GM15510 (cell line): ENCODE data around the gene NCAPH2.

Experiments used
- POLR2A ChIP-seq: IDR thresholded peaks from 3 replicates; pipeline ENCODE4 v1.6.1; 2011; ENCODE audit warnings: borderline replicate concordance; ENCODE audit not compliant: insufficient read length; ENCODE audit errors: extremely low read depth

Gene NCAPH2

DNA sequence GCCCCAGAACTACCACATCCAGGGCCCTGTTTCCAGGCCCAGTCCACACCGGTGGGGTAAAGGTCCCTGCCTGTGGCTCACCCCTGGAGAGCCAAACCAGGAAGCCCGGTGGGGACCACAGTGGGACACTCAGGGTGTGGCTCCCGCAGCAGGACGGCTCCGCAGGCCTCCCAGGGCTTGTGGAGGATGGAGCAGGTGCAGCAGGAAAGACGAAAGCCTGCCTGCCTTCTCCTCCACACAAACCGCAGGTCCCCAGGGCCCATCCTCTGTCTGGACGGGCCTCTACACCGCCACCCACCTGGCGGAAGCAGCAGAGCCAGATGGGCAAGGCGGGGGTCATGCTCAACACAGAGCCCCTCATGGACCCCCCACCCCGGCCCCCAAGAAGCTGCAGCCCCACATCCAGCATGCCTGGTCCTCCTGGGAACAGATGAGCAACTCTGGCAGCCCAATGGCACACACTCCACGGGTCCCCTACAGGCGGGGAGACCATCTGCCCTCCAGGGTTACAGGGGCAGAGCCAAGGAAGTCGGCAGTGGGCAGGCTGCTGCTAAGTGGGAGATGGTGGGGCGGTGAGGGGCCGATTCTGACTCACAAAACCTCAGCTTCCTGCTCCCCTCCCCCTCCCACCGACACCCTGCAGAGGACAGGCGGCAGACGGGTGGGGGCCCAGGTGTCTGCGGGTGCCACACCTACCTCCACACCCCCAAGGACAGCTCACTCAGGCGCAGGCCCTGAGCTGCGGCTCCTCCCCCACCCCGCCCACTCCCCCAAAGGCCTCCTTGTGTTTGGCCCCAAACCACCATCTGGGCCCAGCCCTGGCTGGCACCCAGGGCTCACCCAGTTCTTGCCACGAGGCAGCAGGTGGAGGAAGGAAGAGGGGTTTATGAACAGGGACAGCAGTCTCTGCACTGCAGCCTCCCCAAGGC is 38.4 kb upstream of the NCAPH2 start:
- TF ChIP-seq POLR2A = peak; percentile 35

DNA sequence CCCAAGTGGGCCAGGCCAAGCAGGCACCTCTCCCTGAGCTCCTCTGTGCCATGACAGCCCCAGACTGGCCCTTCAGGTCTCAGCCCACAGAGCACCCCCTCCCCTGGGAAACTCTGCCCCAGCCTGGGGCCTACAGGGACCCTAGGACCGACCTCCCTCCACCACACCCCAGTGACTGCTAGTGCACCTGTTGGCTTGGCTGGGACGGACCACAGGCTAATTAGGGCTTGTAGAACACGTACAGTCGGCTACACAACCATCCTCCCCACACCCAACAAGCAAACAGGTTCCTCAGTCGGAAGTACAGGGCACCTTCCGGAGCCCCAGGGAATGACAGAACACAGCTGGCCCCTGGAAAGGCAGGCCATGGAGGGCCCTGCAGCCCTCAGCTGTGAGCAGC is 37.5 kb upstream of the NCAPH2 start:
- TF ChIP-seq POLR2A = no peak

DNA sequence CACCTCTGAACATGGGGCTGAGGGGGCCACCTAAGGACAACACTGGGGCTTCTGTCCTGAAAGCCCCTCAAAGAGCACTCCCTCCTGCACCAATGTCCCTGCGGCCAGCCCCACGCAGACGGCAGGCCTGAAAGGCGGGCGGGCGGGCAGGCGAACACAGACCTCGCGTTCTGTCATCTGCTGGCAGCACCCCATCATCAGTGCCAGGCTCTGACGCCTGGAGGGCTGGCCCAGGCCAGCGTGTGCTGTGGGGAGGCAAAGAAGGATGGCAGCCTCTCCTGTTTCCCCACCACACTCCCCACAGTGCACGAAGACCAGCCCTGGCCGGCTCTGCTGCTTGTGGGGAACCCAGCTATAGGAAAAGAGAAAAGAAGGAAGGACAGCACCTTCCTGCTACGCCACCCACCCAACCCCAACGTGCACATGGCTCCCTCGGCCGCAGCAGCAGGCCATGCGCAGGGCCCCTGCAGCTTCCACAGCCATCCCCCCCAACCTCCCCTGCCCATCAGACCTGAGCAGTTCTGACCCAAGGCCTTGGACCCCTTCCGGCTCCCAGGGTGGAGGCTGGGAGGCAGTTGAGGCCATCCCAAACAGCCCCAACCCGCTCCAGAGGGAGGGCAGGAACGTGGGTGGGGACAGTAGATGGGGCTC is 36.7 kb upstream of the NCAPH2 start:
- TF ChIP-seq POLR2A = no peak

- TF ChIP-seq POLR2A = no peak
Observed at GRCh38 chr22:50471962-50472361, 36.1 kb upstream of the NCAPH2 start.

GRCh38 chr22:50473088-50473487 is 34.9 kb upstream of the NCAPH2 start:
- no peak for TF ChIP-seq POLR2A

DNA sequence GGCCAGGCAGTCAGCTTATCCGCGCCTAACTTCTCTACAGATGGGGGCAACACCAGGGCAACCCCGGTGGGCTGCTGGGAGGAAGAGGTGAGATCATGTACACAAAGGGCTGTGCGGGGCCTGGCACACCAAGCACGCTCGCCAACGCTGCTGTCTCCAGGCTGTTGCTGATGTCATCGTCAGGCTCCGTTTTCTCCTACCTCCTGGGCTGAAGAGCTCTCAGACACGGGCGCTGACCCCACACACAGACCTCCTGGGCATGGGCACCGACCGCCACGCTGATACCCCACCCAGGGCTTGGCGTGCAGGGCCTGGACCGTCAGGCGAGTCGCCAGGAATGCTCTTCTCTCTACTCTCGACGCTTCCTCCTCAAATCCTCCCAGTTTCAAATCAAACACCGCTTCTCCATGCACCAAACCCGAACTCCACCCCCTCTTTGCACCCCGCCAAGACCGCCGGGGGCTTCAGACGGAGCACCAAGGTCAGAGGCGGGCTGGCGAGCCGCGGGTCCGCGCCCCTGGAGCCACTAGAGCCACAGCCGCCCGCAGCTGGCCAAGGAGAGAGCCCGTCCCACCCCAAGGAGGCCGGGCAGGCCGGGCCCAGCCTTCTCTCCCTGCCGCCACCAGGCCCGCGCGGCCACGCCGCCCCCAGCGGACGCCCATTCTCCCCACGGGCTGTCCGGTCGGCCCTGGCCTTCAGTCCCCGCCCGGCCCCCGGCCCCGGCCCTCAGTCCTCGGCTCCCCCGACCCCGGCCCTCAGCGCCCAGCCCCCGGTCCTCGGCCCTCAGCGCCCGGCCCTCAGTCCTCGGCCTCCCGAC is 34.0 kb upstream of the NCAPH2 start:
- TF ChIP-seq POLR2A = no peak

DNA sequence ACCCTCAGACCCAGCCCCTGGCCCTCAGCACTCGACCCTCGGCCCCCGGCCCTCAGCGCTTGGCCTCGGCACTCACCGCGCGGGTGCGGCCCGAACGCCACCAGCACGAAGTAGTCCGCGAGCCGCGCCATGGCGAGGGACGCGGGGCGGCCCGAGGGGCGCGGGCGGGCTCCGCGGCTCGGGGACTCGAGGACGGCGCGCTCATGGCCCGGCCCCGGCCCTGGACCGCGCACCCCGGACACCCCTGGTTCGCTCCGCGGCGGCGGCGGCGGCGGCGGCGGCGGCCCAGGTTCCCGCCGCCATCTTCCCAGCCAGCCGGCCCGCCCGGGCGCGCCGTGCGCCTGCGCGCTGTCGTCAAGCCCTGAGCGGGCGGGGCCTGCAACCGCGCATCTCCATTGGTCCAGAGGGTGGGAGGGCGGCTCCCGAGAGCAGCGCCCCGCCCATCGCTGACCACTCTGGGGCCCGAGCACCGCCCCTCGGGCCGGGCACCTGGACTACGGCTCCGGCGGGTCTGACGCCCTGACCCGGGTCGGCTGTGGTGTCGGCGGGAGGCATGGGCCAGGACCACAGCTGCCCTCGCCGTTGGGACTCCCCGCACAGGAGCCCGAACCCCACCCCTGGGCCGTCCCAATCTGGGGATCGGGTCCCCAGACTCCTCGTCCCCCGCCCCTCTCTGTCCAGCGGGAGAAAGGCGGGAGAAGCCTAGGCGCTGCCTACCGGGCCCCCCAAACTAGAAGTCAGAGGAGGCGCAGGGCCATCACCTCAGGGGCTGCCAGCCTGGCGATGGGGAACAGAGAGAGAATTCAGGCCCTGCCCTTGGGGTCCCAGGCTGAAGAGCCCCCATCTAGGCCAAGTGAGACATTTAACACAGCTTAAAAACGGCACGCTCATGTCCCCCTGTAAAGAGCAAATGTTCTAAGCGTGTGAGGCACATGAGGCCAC is 33.0 kb upstream of the NCAPH2 start, which contains the start of gene SBF1:
Gene SBF1, minus strand, starts transcription at position 326 of the 942 bp plus-strand sequence. Its CDS starts 195 bp downstream, at position 131.
- TF ChIP-seq POLR2A = peak; percentile 67

DNA sequence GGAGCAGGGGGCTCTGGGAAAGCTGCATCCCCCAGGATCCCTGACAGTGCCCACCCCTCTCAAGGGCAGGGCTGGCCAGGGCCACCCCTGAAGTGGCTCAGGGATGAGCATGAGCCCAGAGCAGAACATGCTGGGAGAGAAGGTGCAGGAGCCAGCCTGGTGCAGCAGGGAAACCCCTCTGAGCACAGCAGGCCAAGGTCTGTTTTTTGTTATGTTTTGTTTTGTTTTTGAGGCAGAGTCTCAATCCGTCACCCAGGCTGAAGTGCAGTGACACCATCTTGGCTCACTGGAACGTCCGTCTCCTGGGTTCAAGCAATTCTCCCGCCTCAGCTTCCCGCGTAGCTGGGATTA is 32.4 kb upstream of the NCAPH2 start:
- TF ChIP-seq POLR2A = no peak

DNA sequence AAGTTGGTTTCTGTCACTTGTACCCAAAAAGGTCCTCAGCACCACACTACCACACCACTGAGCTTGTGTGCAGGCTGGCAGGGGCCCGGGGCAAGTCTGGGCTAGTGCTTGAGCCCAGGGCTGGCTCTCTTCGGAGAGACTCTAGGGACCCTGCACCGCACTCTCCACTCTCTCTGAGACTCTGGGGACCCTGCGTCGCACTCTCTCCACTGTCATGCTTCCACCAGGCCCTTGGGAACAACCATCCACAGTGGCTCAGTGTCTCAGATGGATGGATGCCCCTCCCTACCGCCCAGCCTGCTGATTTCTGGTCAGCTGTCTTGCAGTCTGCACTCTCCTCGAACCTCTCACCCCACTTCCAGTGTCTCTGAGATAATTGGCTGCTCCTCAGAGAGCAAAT is 31.2 kb upstream of the NCAPH2 start:
- TF ChIP-seq POLR2A = no peak

DNA sequence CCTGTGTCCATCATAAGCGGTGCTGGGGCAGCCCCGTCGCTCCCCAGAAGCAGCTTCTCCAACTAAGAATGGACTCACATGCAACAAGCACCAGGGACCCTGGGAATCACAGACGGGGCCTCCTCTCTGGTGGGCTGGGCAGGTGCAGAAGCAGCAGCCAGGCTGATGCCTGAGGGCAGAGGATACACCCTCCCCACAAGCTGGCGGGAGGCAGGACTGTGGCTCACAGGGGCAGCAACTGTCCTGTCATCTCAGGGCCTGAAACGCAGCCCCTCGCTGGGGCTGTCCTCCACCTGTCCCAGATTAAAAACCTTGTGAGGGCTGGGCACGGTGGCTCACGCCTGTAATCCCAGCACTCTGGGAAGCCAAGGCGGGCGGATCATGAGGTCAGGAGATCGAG is 30.1 kb upstream of the NCAPH2 start:
- TF ChIP-seq POLR2A = no peak

DNA sequence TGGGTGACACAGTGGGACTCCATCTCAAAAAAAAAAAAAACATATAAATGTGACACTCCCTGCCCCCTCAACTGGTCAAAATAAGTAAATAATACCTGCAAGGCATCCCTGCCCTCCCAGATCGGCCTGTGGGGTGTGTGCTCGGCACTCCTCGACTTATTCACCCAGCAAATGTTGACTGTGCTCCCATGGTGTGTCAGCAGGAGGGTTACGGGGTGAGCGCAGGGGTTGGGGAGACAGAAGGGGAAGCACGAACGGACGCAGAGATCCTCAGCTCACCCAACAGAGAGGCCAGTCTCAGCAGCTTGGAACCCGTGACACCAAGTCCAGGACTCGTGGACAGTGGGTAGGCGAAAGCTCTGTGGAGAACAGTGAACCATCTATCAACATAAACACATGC is 28.3 kb upstream of the NCAPH2 start:
- TF ChIP-seq POLR2A = no peak

- no peak for TF ChIP-seq POLR2A
Observed at GRCh38 chr22:50481045-50481439, 27.0 kb upstream of the NCAPH2 start.

- no peak for TF ChIP-seq POLR2A
Observed at GRCh38 chr22:50481440-50482106, 26.5 kb upstream of the NCAPH2 start, which contains the start of gene ADM2. TSS of gene ADM2 (plus strand) at chr22:50481543. CDS start at chr22:50481848, 305 bp downstream.
